VCaP (cell line): Measurements from ENCODE around the gene TIGIT.

Source experiments
- H3K27ac ChIP-seq: fragments of 450-650 bp; 2 replicates; pipeline ENCODE4 v1.5.1; 2017
- CTCF ChIP-seq: fragments of 450-650 bp; conservative IDR thresholded peaks from 2 replicates; pipeline ENCODE4 v1.5.1; 2017; ENCODE audit warnings: mild to moderate bottlenecking, moderate library complexity

Gene TIGIT

GRCh38 chr3:114351123-114351821 is 57.4 kb downstream of the TIGIT start:
- no peak overlapping the region for H3K27ac ChIP-seq
- TF ChIP-seq CTCF: no peak

DNA sequence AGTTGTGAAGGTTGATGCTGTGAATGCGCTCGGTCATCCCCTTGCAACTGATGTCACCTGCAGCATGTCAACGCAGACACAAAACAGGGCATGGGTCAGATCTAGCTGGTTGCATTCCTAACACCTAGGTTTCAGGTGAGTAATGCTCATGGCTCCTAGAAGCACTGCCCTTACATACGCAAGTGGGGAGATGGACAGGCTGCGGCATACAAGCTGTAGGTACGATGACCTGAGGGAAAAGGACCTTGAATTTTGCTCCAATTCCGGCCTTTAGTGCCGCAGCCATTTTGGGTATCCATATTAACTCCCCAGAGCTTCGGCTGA is 58.0 kb downstream of the TIGIT start:
- no peak for TF ChIP-seq CTCF
- no peak overlapping the region for H3K27ac ChIP-seq

DNA sequence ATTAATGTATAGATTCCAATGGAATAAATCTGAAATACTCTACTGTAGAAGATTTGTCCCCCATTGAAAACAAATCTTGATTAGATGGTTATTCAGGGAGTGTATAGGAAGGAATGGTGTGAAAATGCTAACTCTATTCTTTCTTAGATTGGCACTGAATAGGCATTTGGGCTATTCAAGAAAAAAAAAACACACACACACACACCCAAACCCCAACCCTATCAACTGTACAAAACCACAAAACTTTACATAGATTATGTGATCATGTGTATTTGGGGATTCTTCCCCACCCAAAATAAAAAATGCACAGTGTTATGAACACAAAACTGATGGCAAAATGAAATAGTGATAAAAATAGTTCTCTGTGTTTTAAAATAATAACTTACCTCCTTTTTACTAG is 61.8 kb downstream of the TIGIT start:
- no peak overlapping the region for H3K27ac ChIP-seq
- TF ChIP-seq CTCF: no peak

- no peak for TF ChIP-seq CTCF
These were observed 62.2 kb downstream of the TIGIT start for GRCh38 chr3:114356066-114356465.

DNA sequence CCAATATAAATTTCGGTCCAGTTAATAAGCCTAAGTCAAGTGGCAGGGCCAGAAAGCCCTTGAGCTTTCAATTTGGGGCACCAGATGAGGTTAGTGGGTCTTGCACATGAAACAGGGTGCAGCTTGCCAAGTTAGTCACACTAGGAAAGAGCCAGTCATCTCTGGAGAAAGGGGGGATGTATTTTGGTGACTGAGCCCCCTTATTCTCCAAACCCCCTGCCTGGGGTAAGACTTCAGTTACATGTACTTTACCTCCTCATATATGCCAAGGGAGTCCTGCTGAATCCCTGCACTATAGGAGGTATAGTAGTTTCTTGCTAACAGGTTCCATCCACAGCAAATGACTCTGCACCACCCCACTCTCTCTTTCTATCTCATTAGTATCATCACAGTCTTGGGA is 62.7 kb downstream of the TIGIT start:
- no peak for TF ChIP-seq CTCF
- H3K27ac ChIP-seq: no peak overlapping the region

More at GRCh38 chr3:114356066-114356465, 62.2 kb downstream of the TIGIT start:
- H3K27ac ChIP-seq: no peak overlapping the region
